GM12878 (cell line): ENCODE results near the gene CCIN. TPM values are rescaled to one million over a fixed set of nuclear protein-coding genes. Genes with fewer than 3 reads are reported as not detected.

Source experiments
- ATAC-seq: fragments of 200-7000 bp; cut with Tn5 transposase; 3 replicates; pipeline ENCODE4 v1.9.1; 2020; ENCODE audit warnings: mild to moderate bottlenecking, moderate library complexity
- BruUV-seq: library from RNA; stranded (reverse); fragments of 400-500 nt; replicated peaks from 2 replicates; lab custom pipeline; 2021; lab: Mats Ljungman, UMichigan
- CTCF ChIA-PET: fragments of 300-600 bp; sonication (Branson Sonifier 250); formaldehyde crosslinking; extraction: SDS; loops from one replicate; lab custom pipeline; 2021; ENCODE audit warnings: inconsistent platforms; lab: Yijun Ruan, JAX
- POLR2A ChIA-PET: fragments of 350-600 bp; formaldehyde crosslinking; extraction: SDS; loops from one replicate; lab custom pipeline; 2021; ENCODE audit warnings: inconsistent platforms; lab: Charles Lee
- RAD21 ChIA-PET: fragments of 300-600 bp; sonication (Branson Sonifier 250); formaldehyde crosslinking; loops from one replicate; lab custom pipeline; 2023; ENCODE audit warnings: antibody characterized with exemption; ENCODE audit not compliant: unreplicated experiment; lab: Charles Lee
- SMC1A ChIA-PET: fragments of 300-600 bp; sonication (Branson Sonifier 250); formaldehyde crosslinking; loops from one replicate; lab custom pipeline; 2023; ENCODE audit not compliant: unreplicated experiment, uncharacterized antibody; lab: Charles Lee
- DNase-seq: peaks from one replicate; pipeline ENCODE4 v3.0.0-alpha.2; 2011; ENCODE audit warnings: low read depth, low spot score
- FAIRE-seq: peaks from 3 replicates; lab custom pipeline; 2011; peaks lifted over from hg19 to GRCh38; lab: Jason Lieb, UNC
- H2AFZ ChIP-seq: 2 replicates; pipeline ENCODE4 v1.6.0; 2011; ENCODE audit warnings: low read depth, low read length, control low read depth; ENCODE audit not compliant: control insufficient read depth
- H3K27ac ChIP-seq: 2 replicates; pipeline ENCODE4 v1.5.1; 2011; ENCODE audit warnings: control low read depth; ENCODE audit not compliant: control insufficient read depth, insufficient read depth
- H3K27me3 ChIP-seq, 2 experiments: replicated peaks in 1 of 2; 2 replicates each; pipeline versions ENCODE4 v1.6.0 to v1.6.1; 2011; ENCODE audit warnings: low read length in 1 of 2; ENCODE audit not compliant: control insufficient read depth in 2 of 2, insufficient read depth in 2 of 2
- H3K36me3 ChIP-seq, 2 experiments: 2 replicates each; pipeline ENCODE4 v1.5.1; 2011; ENCODE audit warnings: low read length in 1 of 2; ENCODE audit not compliant: control insufficient read depth in 2 of 2, insufficient read depth in 2 of 2
- H3K4me1 ChIP-seq: 2 replicates; pipeline ENCODE4 v1.6.1; 2011; ENCODE audit warnings: mild to moderate bottlenecking, low read length, moderate library complexity, mixed read lengths; ENCODE audit not compliant: control insufficient read depth, insufficient read depth
- H3K4me2 ChIP-seq: 2 replicates; pipeline ENCODE4 v1.6.0; 2011; ENCODE audit warnings: control low read depth; ENCODE audit not compliant: control insufficient read depth, insufficient read depth
- H3K4me3 ChIP-seq: fragments of 200-600 bp; sonication (generic); 2 replicates; pipeline ENCODE4 v1.5.1; 2016
- H3K79me2 ChIP-seq: 2 replicates; pipeline ENCODE4 v1.6.0; 2011; ENCODE audit warnings: low read length; ENCODE audit not compliant: control insufficient read depth, insufficient read depth
- H3K9ac ChIP-seq: 2 replicates; pipeline ENCODE4 v1.8.0; 2011; ENCODE audit warnings: low read length, control low read depth, mixed read lengths; ENCODE audit not compliant: control insufficient read depth, insufficient read depth
- H3K9me3 ChIP-seq: replicated peaks from 3 replicates; pipeline ENCODE4 v1.5.1; 2011; ENCODE audit warnings: mild to moderate bottlenecking, low read length; ENCODE audit not compliant: control insufficient read depth, insufficient read depth
- H4K20me1 ChIP-seq: 2 replicates; pipeline ENCODE4 v1.6.0; 2011; ENCODE audit not compliant: control insufficient read depth, insufficient read depth
- ATF2 ChIP-seq: IDR thresholded peaks from 2 replicates; pipeline ENCODE4 v1.6.1; 2012; ENCODE audit warnings: low read length, inconsistent platforms
- BHLHE40 ChIP-seq, 2 experiments: fragments of 450-650 bp in 1 of 2; IDR thresholded peaks; 2 replicates each; pipeline ENCODE4 v1.6.1; 2011 to 2017; ENCODE audit warnings: low read depth in 2 of 2, borderline replicate concordance in 1 of 2, improper control_type of control experiment in 1 of 2, low read length in 1 of 2, mild to moderate bottlenecking in 1 of 2
- CBX3 ChIP-seq: fragments of 200-600 bp; sonication (generic); IDR thresholded peaks from 2 replicates; pipeline ENCODE4 v1.6.1; 2016; ENCODE audit warnings: low read depth, borderline replicate concordance
- CREM ChIP-seq: IDR thresholded peaks from 2 replicates; pipeline ENCODE4 v1.6.1; 2014; ENCODE audit warnings: antibody characterized with exemption, low read depth
- CTCF ChIP-seq, 3 experiments: IDR thresholded peaks in 2 of 3; conservative IDR thresholded peaks in 1 of 3; 2 replicates each; pipeline ENCODE4 v1.5.1; 2011; ENCODE audit warnings: low read depth in 3 of 3, low read length in 3 of 3, mild to moderate bottlenecking in 3 of 3, control low read depth in 2 of 3, moderate library complexity in 2 of 3, inconsistent platforms in 1 of 3, mixed read lengths in 1 of 3; ENCODE audit not compliant: control insufficient read depth in 2 of 3, insufficient read depth in 1 of 3; ENCODE audit errors: extremely low read depth in 1 of 3
- EED ChIP-seq: sonication (generic); IDR thresholded peaks from 2 replicates; pipeline ENCODE4 v1.6.1; 2016; ENCODE audit warnings: antibody characterized with exemption, low read depth
- GATAD2B ChIP-seq: fragments of 450-650 bp; conservative IDR thresholded peaks from 2 replicates; pipeline ENCODE4 v1.6.1; 2017; ENCODE audit warnings: low read depth, mild to moderate bottlenecking, moderate library complexity
- LARP7 ChIP-seq: fragments of 450-650 bp; IDR thresholded peaks from 2 replicates; pipeline ENCODE4 v1.6.1; 2017; ENCODE audit warnings: mild to moderate bottlenecking
- NFIC ChIP-seq: IDR thresholded peaks from 2 replicates; pipeline ENCODE4 v1.6.1; 2012; ENCODE audit warnings: low read depth, mild to moderate bottlenecking, inconsistent platforms, low read length, moderate library complexity
- POLR2A ChIP-seq: IDR thresholded peaks from 2 replicates; pipeline ENCODE4 v1.6.1; 2011; ENCODE audit warnings: low read depth, mild to moderate bottlenecking, low read length
- SPI1 ChIP-seq: IDR thresholded peaks from 2 replicates; pipeline ENCODE4 v1.6.1; 2011; ENCODE audit warnings: low read depth, mild to moderate bottlenecking, low read length, moderate library complexity, borderline replicate concordance; ENCODE audit not compliant: insufficient read depth
- SRF ChIP-seq, 2 experiments: IDR thresholded peaks; 2 replicates each; pipeline ENCODE4 v1.6.1; 2011; ENCODE audit warnings: low read depth in 2 of 2, low read length in 2 of 2, mild to moderate bottlenecking in 1 of 2, moderate library complexity in 1 of 2
- WGBS: methylation state at CpG from one replicate; pipeline ENCODE4 v1.1.6; 2016; ENCODE audit warnings: low lambda C conversion rate; ENCODE audit not compliant: insufficient replicate concordance, insufficient coverage; ENCODE audit errors: missing lambda C conversion rate; 5-methylcytosine and 5-hydroxymethylcytosine counted together
- in situ Hi-C: fragments of 300-500 bp; cut with MboI; formaldehyde crosslinking; loops from 9 replicates; pipeline ENCODE4 v1.14.3; 2018; ENCODE audit warnings: mixed read lengths
- intact Hi-C: fragments of 100-400 bp; cut with micrococcal nuclease; formaldehyde crosslinking; loops from one replicate; pipeline ENCODE4 v1.14.2; 2022; ENCODE audit not compliant: unreplicated experiment
- polyA plus RNA-seq, 11 experiments: library from polyadenylated mRNA; depleted of rRNA in 4 of 11; unstranded in 6 of 11; stranded (reverse) in 5 of 11; fragments of >200 nt; fragmentation: Nextera tagmentation in 4 of 11; fragmentation: Illumina TruSeq in 1 of 11; extraction: Ambion mirVana in 4 of 11; extraction: Trizol in 1 of 11; gene quantifications; 1 replicate in 1 of 11; 2 replicates in 10 of 11; pipeline versions ENCODE4 v1.2.1 to v1.2.3, GENCODE V29; 2011 to 2016; ENCODE audit warnings: inconsistent platforms in 2 of 11, missing spikeins in 2 of 11, low read depth in 1 of 11
- total RNA-seq, 4 experiments: library from RNA; depleted of rRNA in 3 of 4; stranded (reverse); fragments of >200 nt in 3 of 4; fragmentation: Illumina TruSeq in 1 of 4; extraction: Trizol in 1 of 4; gene quantifications; 2 replicates each; pipeline versions ENCODE4 v1.2.1 to v1.2.3, GENCODE V29; 2013 to 2021

The CCIN gene
- total and polyA plus RNA-seq, 10 of the 15 experiments (the other 5 are each of a cell fraction or from before 2014, with no cell fraction given), result not detected

- TF ChIP-seq NFIC (no peak), SPI1 (no peak), CREM (no peak), EED (no peak)
These were observed 33.4 kb upstream of the CCIN start (continued) for GRCh38 chr9:36135741-36136271.

- in situ Hi-C loops, result no loop called here
- RAD21 ChIA-PET, result no interaction called here
- CTCF ChIA-PET, result no interaction called here
- intact Hi-C loops, result no loop called here
- DNase-seq (no peak), FAIRE-seq (no peak), ATAC-seq (peak; percentile 99)
- WGBS, result under 1% methylated on average over 54 of the region's 83 CpGs
- peak within 1 kb of the TSS; percentile 45 for H3K4me3 ChIP-seq
- peak within 1 kb of the TSS; percentile 80 for H2AFZ ChIP-seq
- peak within 1 kb of the TSS; percentile 98 for H3K4me2 ChIP-seq
- no peaks in the 10 kb centered on the region for H3K9me3 ChIP-seq
- peaks cover 7 to 14% of the 10 kb centered on the region in 2 experiments; a peak in 3 of 4 replicates for H3K27me3 ChIP-seq
- H3K36me3 ChIP-seq, result no peaks in the 10 kb centered on the region
- H3K4me1 ChIP-seq, result peaks cover 23% of the 10 kb centered on the region
- H4K20me1 ChIP-seq, result no peaks in the 10 kb centered on the region
- H3K27ac ChIP-seq, result no peak within 1 kb of the TSS
- peak within 1 kb of the TSS; percentile 44; the same call in 1 of the 2 replicates for H3K9ac ChIP-seq
- BruUV-seq, result no TSS peak
- no peaks in the 10 kb centered on the region for H3K79me2 ChIP-seq
- POLR2A ChIA-PET, result interaction anchor here (0.6 kb wide), 1 partner anchor 1067 kb away, joined by 5 read pairs; no protein-coding TSS in a partner anchor
- 0 out of 2 replicates have a peak, but pooled peaks have one; percentile 26 for TF ChIP-seq GATAD2B
- peak; percentile 92 to 96 for TF ChIP-seq SRF (IDR thresholded peaks at IDR 0.05; ENCODE audit: low read depth in 2 of 2, low read length in 2 of 2)
- TF ChIP-seq CTCF (IDR thresholded peaks at IDR 0.05 in 2 of 3, conservative IDR thresholded peaks at IDR 0.05 in 1 of 3; ENCODE audit: control insufficient read depth in 2 of 3, extremely low read depth in 1 of 3, insufficient read depth in 1 of 3, low read depth in 3 of 3, low read length in 3 of 3), result 0 out of 6 replicates have a peak, but pooled peaks of 1 of the 3 experiments have one; percentile 5
- TF ChIP-seq LARP7, result peak; percentile 60; the same call in 1 of the 2 replicates
- peak in 1 of 2 experiments; percentile 48; a peak in 1 of 4 replicates for TF ChIP-seq BHLHE40 (IDR thresholded peaks at IDR 0.05; ENCODE audit: borderline replicate concordance in 1 of 2, low read depth in 2 of 2, low read length in 1 of 2)
- TF ChIP-seq ATF2, result no peak
- no peak for TF ChIP-seq CBX3
- peak; percentile 80 for TF ChIP-seq POLR2A
- SMC1A ChIA-PET, result interaction anchor here (1.5 kb wide), 1 partner anchor 21 kb away, joined by 4 read pairs; no protein-coding TSS in a partner anchor
These were observed 32.8 kb upstream of the CCIN start, which contains the start of gene GLIPR2 for GRCh38 chr9:36136272-36136893. Gene GLIPR2 (plus strand): TSS chr9:36136733. CDS start chr9:36136779, 46 bp downstream.
